ENCODE measurements around the gene PRCC. TPM values are rescaled to one million over a fixed set of nuclear protein-coding genes. Genes with fewer than 3 reads are reported as not detected.

The PRCC gene
- total and polyA plus RNA-seq, 2 of the 13 experiments (the other 11 are each of a cell fraction or from before 2014, with no cell fraction given): 24.2 to 40.5 TPM

GRCh38 chr1:156750711-156751450 is 16.5 kb upstream of the PRCC start (continued):
- no peak for TF ChIP-seq ETV5 (CRISPR knock-in tag; IDR thresholded peaks at IDR 0.05; ENCODE audit: borderline replicate concordance)
- TF ChIP-seq ZNF576 (CRISPR knock-in tag; IDR thresholded peaks at IDR 0.05): no peak
- TF ChIP-seq MNT (IDR thresholded peaks at IDR 0.05): no peak
- no peak; the same call in 1 of the 2 replicates for TF ChIP-seq ZBTB25 (CRISPR knock-in tag; IDR thresholded peaks at IDR 0.05)
- no peak for TF ChIP-seq MED1 (CRISPR knock-in tag; IDR thresholded peaks at IDR 0.05)
- no peak for TF ChIP-seq TMF1 (CRISPR knock-in tag; IDR thresholded peaks at IDR 0.05; ENCODE audit: low read depth)
- no peak for TF ChIP-seq RFXAP (CRISPR knock-in tag; IDR thresholded peaks at IDR 0.05; ENCODE audit: borderline replicate concordance)
- TF ChIP-seq ZNF136 (CRISPR knock-in tag; IDR thresholded peaks at IDR 0.05; ENCODE audit: low read depth): no peak
- TF ChIP-seq GATAD1 (CRISPR knock-in tag; IDR thresholded peaks at IDR 0.05): 0 out of 2 replicates have a peak, but pooled peaks have one; percentile 29
- 0 out of 2 replicates have a peak, but pooled peaks have one; percentile 9 for TF ChIP-seq RAD21 (CRISPR knock-in tag; IDR thresholded peaks at IDR 0.05)
- TF ChIP-seq ARID4A (CRISPR knock-in tag; IDR thresholded peaks at IDR 0.05; ENCODE audit: borderline replicate concordance): no peak
- TF ChIP-seq ZNF552 (CRISPR knock-in tag; IDR thresholded peaks at IDR 0.05; ENCODE audit: borderline replicate concordance): no peak
- no peak for TF ChIP-seq SP4 (CRISPR knock-in tag; IDR thresholded peaks at IDR 0.05)
- TF ChIP-seq ATF5 (CRISPR knock-in tag; IDR thresholded peaks at IDR 0.05; ENCODE audit: low read depth): no peak
- TF ChIP-seq ZBTB4 (CRISPR knock-in tag; IDR thresholded peaks at IDR 0.05; ENCODE audit: borderline replicate concordance): no peak
- 0 out of 2 replicates have a peak, but pooled peaks have one; percentile 47 for TF ChIP-seq AHR (CRISPR knock-in tag; IDR thresholded peaks at IDR 0.05)
